SK-N-SH (cell line): ENCODE results near the gene ZPLD1. TPM values are rescaled to one million over a fixed set of nuclear protein-coding genes. Genes with fewer than 3 reads are reported as not detected.

Source experiments
- CTCF ChIA-PET: fragments of 300-600, 350-600 bp; formaldehyde crosslinking; extraction: SDS; loops from one replicate; lab custom pipeline; 2021; lab: Yijun Ruan, JAX
- POLR2A ChIA-PET: fragments of 350-600 bp; sonication (Branson Sonifier 250); formaldehyde crosslinking; extraction: SDS; loops from one replicate; lab custom pipeline; 2020; ENCODE audit warnings: antibody characterized with exemption, inconsistent platforms; lab: Yijun Ruan, JAX
- DNase-seq: peaks from one replicate; pipeline ENCODE4 v3.0.0; 2012
- H2AFZ ChIP-seq: fragments of 200-600 bp; sonication (generic); 2 replicates; pipeline ENCODE4 v1.8.1; 2016; ENCODE audit warnings: antibody characterized with exemption, mild to moderate bottlenecking, low read depth
- H3F3A ChIP-seq: fragments of 200-600 bp; sonication (generic); replicated peaks from 2 replicates; pipeline ENCODE3; 2016; ENCODE audit warnings: antibody characterized with exemption, mild to moderate bottlenecking; ENCODE audit not compliant: insufficient read depth
- H3K27ac ChIP-seq, 2 experiments: fragments of 200-500 bp in 1 of 2; fragments of 200-600 bp in 1 of 2; sonication (Bioruptor generic) in 1 of 2; sonication (generic), shearing (Covaris generic) in 1 of 2; 2 replicates each; pipeline versions ENCODE4 v1.5.1 to v1.6.1; 2014 to 2016; ENCODE audit warnings: low read depth in 2 of 2, inconsistent platforms in 1 of 2, low read length in 1 of 2, mild to moderate bottlenecking in 1 of 2, mixed read lengths in 1 of 2
- H3K27me3 ChIP-seq: fragments of 200-600 bp; sonication (generic), shearing (Covaris generic); 2 replicates; pipeline ENCODE4 v1.6.1; 2016; ENCODE audit warnings: mixed run types; ENCODE audit not compliant: insufficient read depth
- H3K36me3 ChIP-seq, 2 experiments: fragments of 200-500 bp in 1 of 2; fragments of 200-600 bp in 1 of 2; sonication (Bioruptor generic) in 1 of 2; sonication (generic) in 1 of 2; replicated peaks in 1 of 2; 2 replicates each; pipeline versions ENCODE3 to v1.5.1; 2014 to 2016; ENCODE audit warnings: low read length in 1 of 2, mild to moderate bottlenecking in 1 of 2; ENCODE audit not compliant: insufficient read depth in 2 of 2, control insufficient read depth in 1 of 2
- H3K4me1 ChIP-seq, 2 experiments: fragments of 200-500 bp in 1 of 2; fragments of 200-600 bp in 1 of 2; sonication (Bioruptor generic) in 1 of 2; sonication (generic), shearing (Covaris generic) in 1 of 2; 2 replicates each; pipeline versions ENCODE4 v1.5.1 to v1.6.1; 2014 to 2016; ENCODE audit warnings: low read depth in 1 of 2, low read length in 1 of 2, mixed run types in 1 of 2; ENCODE audit not compliant: insufficient read depth in 2 of 2, control insufficient read depth in 1 of 2
- H3K4me2 ChIP-seq: fragments of 200-600 bp; sonication (generic), shearing (Covaris generic); 2 replicates; pipeline ENCODE4 v1.6.1; 2017; ENCODE audit warnings: mixed run types
- H3K4me3 ChIP-seq, 2 experiments: fragments of 200-500 bp in 1 of 2; fragments of 200-600 bp in 1 of 2; sonication (Bioruptor generic) in 1 of 2; sonication (generic), shearing (Covaris generic) in 1 of 2; 2 replicates each; pipeline versions ENCODE4 v1.5.1 to v1.8.1; 2014 to 2016; ENCODE audit warnings: low read depth in 2 of 2, inconsistent platforms in 1 of 2, low read length in 1 of 2, mild to moderate bottlenecking in 1 of 2, mixed read lengths in 1 of 2, moderate library complexity in 1 of 2
- H3K79me2 ChIP-seq: fragments of 200-600 bp; sonication (generic); 2 replicates; pipeline ENCODE4 v1.8.1; 2017; ENCODE audit warnings: mild to moderate bottlenecking; ENCODE audit not compliant: insufficient read depth
- H3K9ac ChIP-seq: fragments of 200-600 bp; sonication (generic); 2 replicates; pipeline ENCODE4 v1.6.1; 2017; ENCODE audit warnings: mixed run types
- H3K9me2 ChIP-seq: fragments of 200-600 bp; sonication (generic); 2 replicates; pipeline ENCODE4 v1.6.1; 2017; ENCODE audit warnings: mixed run types
- H3K9me3 ChIP-seq: fragments of 200-600 bp; sonication (generic); 2 replicates; pipeline ENCODE4 v1.6.1; 2017; ENCODE audit warnings: mixed run types, mild to moderate bottlenecking, moderate library complexity
- H4K20me1 ChIP-seq: fragments of 200-600 bp; sonication (generic); 2 replicates; pipeline ENCODE4 v1.6.1; 2017; ENCODE audit warnings: mild to moderate bottlenecking, mixed run types; ENCODE audit not compliant: insufficient read depth
- CTCF ChIP-seq: fragments of 200-600 bp; sonication (generic); IDR thresholded peaks from 2 replicates; pipeline ENCODE4 v1.6.1; 2017; ENCODE audit warnings: antibody characterized with exemption, mild to moderate bottlenecking, moderate library complexity
- EP300 ChIP-seq, 2 experiments: IDR thresholded peaks; 2 replicates each; pipeline versions ENCODE4 v1.4.0 to v1.6.1; 2012; ENCODE audit warnings: borderline replicate concordance in 1 of 2, low read depth in 1 of 2, low read length in 1 of 2
- FOXJ3 ChIP-seq: sonication (generic); formaldehyde crosslinking; IDR thresholded peaks from 2 replicates; pipeline ENCODE4 v1.5.1; 2020; ENCODE audit warnings: mild to moderate bottlenecking, missing genetic modification reagents
- FOXM1 ChIP-seq: IDR thresholded peaks from 2 replicates; pipeline ENCODE4 v1.4.0; 2012; ENCODE audit warnings: low read depth, mild to moderate bottlenecking
- JUND ChIP-seq: IDR thresholded peaks from 2 replicates; pipeline ENCODE4 v1.4.0; 2012
- MEF2A ChIP-seq: IDR thresholded peaks from 2 replicates; pipeline ENCODE4 v1.4.0; 2012; ENCODE audit warnings: low read depth, borderline replicate concordance
- MXI1 ChIP-seq: IDR thresholded peaks from 2 replicates; pipeline ENCODE4 v1.6.1; 2012; ENCODE audit warnings: mild to moderate bottlenecking, low read depth, low read length, improper control_type of control experiment
- NRF1 ChIP-seq: IDR thresholded peaks from 2 replicates; pipeline ENCODE4 v1.6.1; 2012; ENCODE audit warnings: low read depth, mild to moderate bottlenecking, low read length
- REST ChIP-seq: IDR thresholded peaks from 2 replicates; pipeline ENCODE4 v1.6.1; 2012; ENCODE audit warnings: mild to moderate bottlenecking, low read depth, low read length, moderate library complexity
- TEAD4 ChIP-seq: IDR thresholded peaks from 2 replicates; pipeline ENCODE4 v1.4.0; 2012; ENCODE audit warnings: mild to moderate bottlenecking, borderline replicate concordance; ENCODE audit not compliant: insufficient read depth
- USF1 ChIP-seq: IDR thresholded peaks from 2 replicates; pipeline ENCODE4 v1.4.0; 2012; ENCODE audit warnings: low read depth, borderline replicate concordance
- USF2 ChIP-seq: fragments of 150-350 bp; IDR thresholded peaks from 2 replicates; pipeline ENCODE4 v1.6.1; 2017; ENCODE audit warnings: antibody characterized with exemption, low read length, low read depth, borderline replicate concordance
- YY1 ChIP-seq: IDR thresholded peaks from 2 replicates; pipeline ENCODE4 v1.4.0; 2012; ENCODE audit warnings: low read depth, mild to moderate bottlenecking
- WGBS: methylation state at CpG from one replicate; pipeline ENCODE4 v1.1.6; 2017; ENCODE audit warnings: low lambda C conversion rate; 5-methylcytosine and 5-hydroxymethylcytosine counted together
- polyA plus RNA-seq, 3 experiments: library from polyadenylated mRNA; depleted of rRNA; stranded (reverse); fragments of >200 nt; gene quantifications; 2 replicates each; pipeline ENCODE4 v1.2.3, GENCODE V29; 2012

Gene ZPLD1
- polyA plus RNA-seq, 1 of the 3 experiments (the other 2 are of a cell fraction), result not detected

GRCh38 chr3:102484363-102484762, 49.5 kb downstream of the ZPLD1 start:
- WGBS, result 60% methylated on average over 3 of the region's 3 CpGs
- H3K36me3 ChIP-seq, result no peaks in the 10 kb centered on the region
- H3K79me2 ChIP-seq, result no peaks in the 10 kb centered on the region
- no peaks in the 10 kb centered on the region for H3K27me3 ChIP-seq
- H3K9me2 ChIP-seq, result no peaks in the 10 kb centered on the region
- no peaks in the 10 kb centered on the region for H3K9me3 ChIP-seq
- H3K27ac ChIP-seq, result no peak overlapping the region
- H3K4me2 ChIP-seq, result no peak overlapping the region
- no peak overlapping the region for H3K4me3 ChIP-seq
- no peaks in the 10 kb centered on the region for H3K4me1 ChIP-seq
- no peaks in the 10 kb centered on the region for H3F3A ChIP-seq
- CTCF ChIA-PET, result no interaction called here
- no peak overlapping the region for H2AFZ ChIP-seq
- TF ChIP-seq USF2 (no peak), EP300 (IDR thresholded peaks at IDR 0.05; ENCODE audit: borderline replicate concordance in 1 of 2, low read depth in 1 of 2, low read length in 1 of 2) (no peak), TEAD4 (no peak), FOXM1 (no peak), USF1 (no peak), YY1 (no peak), CTCF (no peak), JUND (no peak), NRF1 (no peak), FOXJ3 (CRISPR knock-in tag) (no peak), MEF2A (no peak), MXI1 (no peak), REST (no peak)
- TF ChIP-seq, all 33 proteins: peak for 0
- no peak for DNase-seq
- POLR2A ChIA-PET, result no interaction called here
- no peaks in the 10 kb centered on the region for H4K20me1 ChIP-seq
- H3K9ac ChIP-seq, result no peak overlapping the region
